ENCODE data around the gene UNC13A. TPM values are rescaled to one million over a fixed set of nuclear protein-coding genes. Genes with fewer than 3 reads are reported as not detected.
A peak's percentile ranks its signal among the peaks of the same experiment; 100 is the strongest.

UNC13A gene
- total RNA-seq, 1 experiment from 2014 or later: 22.2 TPM

DNA sequence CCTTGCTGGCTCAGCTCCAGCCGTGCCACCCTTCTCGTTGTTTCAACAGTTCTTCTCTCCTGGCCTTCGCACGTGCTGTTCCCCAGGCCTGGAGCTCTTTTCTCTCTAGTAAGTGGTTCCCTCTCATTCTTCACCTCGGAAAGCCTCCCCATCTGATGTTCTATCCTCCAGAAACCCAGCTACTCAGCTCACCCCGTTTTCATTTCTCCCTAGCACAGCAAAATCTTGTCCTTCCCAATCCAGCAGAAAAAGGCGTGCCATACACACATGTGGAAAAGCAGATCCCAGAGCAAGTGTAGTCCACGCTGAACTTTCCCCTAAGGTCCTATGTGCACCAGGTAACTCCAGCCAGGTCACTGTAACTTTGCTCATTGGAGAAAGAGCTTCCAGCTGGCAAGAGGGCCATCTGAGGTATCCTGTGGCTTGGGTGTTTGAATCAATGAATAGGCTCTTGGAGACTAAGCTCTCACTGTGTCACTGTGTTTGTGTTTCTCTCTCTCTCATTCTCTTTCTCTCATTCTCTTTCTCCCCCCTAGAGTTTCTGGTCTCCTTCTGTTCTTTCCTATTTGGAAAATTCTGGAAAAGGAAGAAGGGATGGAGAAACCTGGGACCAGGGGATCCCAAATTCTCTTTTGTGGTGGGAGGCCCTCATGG, 83.7 kb downstream of the UNC13A start:
- Histone ChIP-seq H3K4ac (ENCODE audit: low read depth, low read length) (no peak overlapping the region), H4K91ac (ENCODE audit: insufficient read length, low read depth, low read length) (no peak overlapping the region), H3K27ac (ENCODE audit: insufficient read length, low read depth, low read length) (no peak overlapping the region), H2BK120ac (ENCODE audit: low read depth, low read length, poor library complexity, severe bottlenecking) (no peak overlapping the region), H3K56ac (ENCODE audit: insufficient read length, low read depth, low read length) (no peak overlapping the region), H3T11ph (ENCODE audit: low read length) (no peak overlapping the region), H3K23ac (ENCODE audit: insufficient read length, low read depth, low read length) (no peak overlapping the region), H3K23me2 (ENCODE audit: insufficient read length, low read depth, low read length, poor library complexity, severe bottlenecking) (no peaks in the 10 kb centered on the region), H3K14ac (ENCODE audit: insufficient read depth, low read length) (no peak overlapping the region), H2BK12ac (ENCODE audit: insufficient read length, low read depth, low read length) (no peak overlapping the region), H4K8ac (replicated peaks; ENCODE audit: insufficient read length, low read depth, low read length) (no peak overlapping the region), H3K27me3 (ENCODE audit: insufficient read depth, low read length) (no peaks in the 10 kb centered on the region), H3K79me2 (ENCODE audit: insufficient read depth, low read length) (no peaks in the 10 kb centered on the region), H3K4me2 (ENCODE audit: insufficient read depth, insufficient read length, low read length) (no peak overlapping the region), H2AK5ac (ENCODE audit: insufficient read length, low read length) (no peak overlapping the region), H4K5ac (ENCODE audit: insufficient read length, low read depth, low read length) (no peak overlapping the region), H3K4me1 (ENCODE audit: insufficient read depth, low read length) (no peaks in the 10 kb centered on the region; the same call in 1 of the 2 replicates), H2BK5ac (ENCODE audit: insufficient read length, low read length) (no peak overlapping the region), H3K18ac (ENCODE audit: insufficient read length, low read depth, low read length) (no peak overlapping the region), H2AFZ (ENCODE audit: low read length) (no peak overlapping the region), H3K79me1 (ENCODE audit: insufficient read depth, low read depth, low read length, poor library complexity, severe bottlenecking) (no peaks in the 10 kb centered on the region), H2BK20ac (ENCODE audit: low read depth, low read length, poor library complexity, severe bottlenecking) (no peak overlapping the region), H3K9me3 (ENCODE audit: control insufficient read depth, low read depth, low read length) (no peaks in the 10 kb centered on the region), H3K9ac (ENCODE audit: extremely low read depth, insufficient read length, low read length) (no peak overlapping the region), H2BK15ac (ENCODE audit: low read depth, low read length) (no peak overlapping the region), H4K20me1 (ENCODE audit: control insufficient read depth, insufficient read depth, insufficient read length) (no peaks in the 10 kb centered on the region)
- H3K9me3 Mint-ChIP-seq: no peaks in the 10 kb centered on the region; a peak in 1 of 5 replicates
- peaks cover 3 to 6% (median 5%) of the 10 kb centered on the region in 3 experiments; a peak in 6 of 7 replicates for H3K36me3 Mint-ChIP-seq (ENCODE audit: insufficient read depth in 1 of 3, low read depth in 3 of 3)
- peaks cover 22% of the 10 kb centered on the region for H3K27me3 Mint-ChIP-seq (ENCODE audit: low read depth)
- no peak for TF ChIP-seq CTCF (conservative IDR thresholded peaks at IDR 0.05)
- no CpG with 5 or more reads among the region's 8 CpGs for WGBS (ENCODE audit: extremely low coverage, insufficient read length, low lambda C conversion rate)
- no peak for DNase-seq
- peak overlapping the region in 1 of 3 experiments; percentile 49; a peak in 2 of 7 replicates for H3K27ac Mint-ChIP-seq
- peaks cover 35 to 42% of the 10 kb centered on the region in 2 experiments for H3K4me1 Mint-ChIP-seq
- H3K4me3 Mint-ChIP-seq: no peak overlapping the region; a peak in 1 of 5 replicates

Measured in H9 (cell line).